Measurements from ENCODE around the gene CLDN4. TPM values are rescaled to one million over a fixed set of nuclear protein-coding genes. Genes with fewer than 3 reads are reported as not detected.

Gene CLDN4
- total and polyA plus RNA-seq, 9 of the 15 experiments (the other 6 are each of a cell fraction or from before 2014, with no cell fraction given), result 0.05 to 0.60 (median 0.06) TPM; not detected in 3

DNA sequence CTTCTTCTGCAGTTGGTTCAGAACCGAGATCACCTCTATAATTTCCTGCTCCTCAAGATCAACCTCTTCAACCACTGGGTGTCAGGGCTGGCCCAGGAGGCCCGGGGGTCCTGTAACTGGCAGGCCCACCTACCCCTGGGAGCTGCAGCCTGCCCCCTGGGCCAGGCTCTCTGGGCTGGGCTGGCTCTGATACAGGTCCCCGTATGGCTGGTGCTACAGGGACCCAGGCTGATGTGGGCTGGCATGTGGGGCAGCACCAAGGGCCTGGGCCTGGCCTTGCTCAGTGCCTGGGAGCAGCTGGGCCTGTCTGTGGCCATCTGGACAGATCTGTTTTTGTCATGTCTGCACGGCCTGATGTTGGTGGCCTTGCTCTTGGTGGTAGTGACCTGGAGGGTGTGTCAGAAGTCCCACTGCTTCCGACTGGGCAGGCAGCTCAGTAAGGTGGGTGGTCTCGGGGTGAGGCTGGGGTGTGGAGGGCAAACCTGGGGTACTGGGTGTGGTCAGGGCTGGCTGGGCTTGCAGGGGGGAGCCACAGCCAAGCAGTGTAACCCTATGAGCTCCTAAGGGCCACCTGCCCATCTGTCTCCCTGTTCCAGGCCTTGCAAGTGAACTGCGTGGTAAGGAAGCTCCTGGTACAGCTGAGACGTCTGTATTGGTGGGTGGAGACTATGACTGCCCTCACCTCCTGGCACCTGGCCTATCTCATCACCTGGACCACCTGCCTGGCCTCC lies 34.4 kb downstream of the CLDN4 start (continued):
- TF ChIP-seq, protein P1, sequence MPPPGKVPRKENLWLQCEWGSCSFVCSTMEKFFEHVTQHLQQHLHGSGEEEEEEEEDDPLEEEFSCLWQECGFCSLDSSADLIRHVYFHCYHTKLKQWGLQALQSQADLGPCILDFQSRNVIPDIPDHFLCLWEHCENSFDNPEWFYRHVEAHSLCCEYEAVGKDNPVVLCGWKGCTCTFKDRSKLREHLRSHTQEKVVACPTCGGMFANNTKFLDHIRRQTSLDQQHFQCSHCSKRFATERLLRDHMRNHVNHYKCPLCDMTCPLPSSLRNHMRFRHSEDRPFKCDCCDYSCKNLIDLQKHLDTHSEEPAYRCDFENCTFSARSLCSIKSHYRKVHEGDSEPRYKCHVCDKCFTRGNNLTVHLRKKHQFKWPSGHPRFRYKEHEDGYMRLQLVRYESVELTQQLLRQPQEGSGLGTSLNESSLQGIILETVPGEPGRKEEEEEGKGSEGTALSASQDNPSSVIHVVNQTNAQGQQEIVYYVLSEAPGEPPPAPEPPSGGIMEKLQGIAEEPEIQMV (tag; conservative IDR thresholded peaks at IDR 0.05; ENCODE audit: low read depth), result no peak
- no peak for TF ChIP-seq YBX1 (IDR thresholded peaks at IDR 0.05)
- no peak for TF ChIP-seq SMARCE1 (IDR thresholded peaks at IDR 0.05)
- TF ChIP-seq, protein P2, sequence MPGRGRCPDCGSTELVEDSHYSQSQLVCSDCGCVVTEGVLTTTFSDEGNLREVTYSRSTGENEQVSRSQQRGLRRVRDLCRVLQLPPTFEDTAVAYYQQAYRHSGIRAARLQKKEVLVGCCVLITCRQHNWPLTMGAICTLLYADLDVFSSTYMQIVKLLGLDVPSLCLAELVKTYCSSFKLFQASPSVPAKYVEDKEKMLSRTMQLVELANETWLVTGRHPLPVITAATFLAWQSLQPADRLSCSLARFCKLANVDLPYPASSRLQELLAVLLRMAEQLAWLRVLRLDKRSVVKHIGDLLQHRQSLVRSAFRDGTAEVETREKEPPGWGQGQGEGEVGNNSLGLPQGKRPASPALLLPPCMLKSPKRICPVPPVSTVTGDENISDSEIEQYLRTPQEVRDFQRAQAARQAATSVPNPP (IDR thresholded peaks at IDR 0.05; ENCODE audit: borderline replicate concordance, insufficient read depth, insufficient read length), result no peak
- TF ChIP-seq ADNP (tag; IDR thresholded peaks at IDR 0.05), result no peak
- TF ChIP-seq, protein P3, sequence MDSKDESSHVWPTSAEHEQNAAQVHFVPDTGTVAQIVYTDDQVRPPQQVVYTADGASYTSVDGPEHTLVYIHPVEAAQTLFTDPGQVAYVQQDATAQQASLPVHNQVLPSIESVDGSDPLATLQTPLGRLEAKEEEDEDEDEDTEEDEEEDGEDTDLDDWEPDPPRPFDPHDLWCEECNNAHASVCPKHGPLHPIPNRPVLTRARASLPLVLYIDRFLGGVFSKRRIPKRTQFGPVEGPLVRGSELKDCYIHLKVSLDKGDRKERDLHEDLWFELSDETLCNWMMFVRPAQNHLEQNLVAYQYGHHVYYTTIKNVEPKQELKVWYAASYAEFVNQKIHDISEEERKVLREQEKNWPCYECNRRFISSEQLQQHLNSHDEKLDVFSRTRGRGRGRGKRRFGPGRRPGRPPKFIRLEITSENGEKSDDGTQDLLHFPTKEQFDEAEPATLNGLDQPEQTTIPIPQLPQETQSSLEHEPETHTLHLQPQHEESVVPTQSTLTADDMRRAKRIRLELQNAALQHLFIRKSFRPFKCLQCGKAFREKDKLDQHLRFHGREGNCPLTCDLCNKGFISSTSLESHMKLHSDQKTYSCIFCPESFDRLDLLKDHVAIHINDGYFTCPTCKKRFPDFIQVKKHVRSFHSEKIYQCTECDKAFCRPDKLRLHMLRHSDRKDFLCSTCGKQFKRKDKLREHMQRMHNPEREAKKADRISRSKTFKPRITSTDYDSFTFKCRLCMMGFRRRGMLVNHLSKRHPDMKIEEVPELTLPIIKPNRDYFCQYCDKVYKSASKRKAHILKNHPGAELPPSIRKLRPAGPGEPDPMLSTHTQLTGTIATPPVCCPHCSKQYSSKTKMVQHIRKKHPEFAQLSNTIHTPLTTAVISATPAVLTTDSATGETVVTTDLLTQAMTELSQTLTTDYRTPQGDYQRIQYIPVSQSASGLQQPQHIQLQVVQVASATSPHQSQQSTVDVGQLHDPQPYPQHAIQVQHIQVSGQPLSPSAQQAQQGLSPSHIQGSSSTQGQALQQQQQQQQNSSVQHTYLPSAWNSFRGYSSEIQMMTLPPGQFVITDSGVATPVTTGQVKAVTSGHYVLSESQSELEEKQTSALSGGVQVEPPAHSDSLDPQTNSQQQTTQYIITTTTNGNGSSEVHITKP (IDR thresholded peaks at IDR 0.05; ENCODE audit: partially characterized antibody), result no peak
- TF ChIP-seq ETS2 (tag; IDR thresholded peaks at IDR 0.05; ENCODE audit: borderline replicate concordance, poor library complexity, severe bottlenecking), result no peak
- no peak for TF ChIP-seq TAF15 (IDR thresholded peaks at IDR 0.05; ENCODE audit: low read depth, low read length)
- TF ChIP-seq, protein P4, sequence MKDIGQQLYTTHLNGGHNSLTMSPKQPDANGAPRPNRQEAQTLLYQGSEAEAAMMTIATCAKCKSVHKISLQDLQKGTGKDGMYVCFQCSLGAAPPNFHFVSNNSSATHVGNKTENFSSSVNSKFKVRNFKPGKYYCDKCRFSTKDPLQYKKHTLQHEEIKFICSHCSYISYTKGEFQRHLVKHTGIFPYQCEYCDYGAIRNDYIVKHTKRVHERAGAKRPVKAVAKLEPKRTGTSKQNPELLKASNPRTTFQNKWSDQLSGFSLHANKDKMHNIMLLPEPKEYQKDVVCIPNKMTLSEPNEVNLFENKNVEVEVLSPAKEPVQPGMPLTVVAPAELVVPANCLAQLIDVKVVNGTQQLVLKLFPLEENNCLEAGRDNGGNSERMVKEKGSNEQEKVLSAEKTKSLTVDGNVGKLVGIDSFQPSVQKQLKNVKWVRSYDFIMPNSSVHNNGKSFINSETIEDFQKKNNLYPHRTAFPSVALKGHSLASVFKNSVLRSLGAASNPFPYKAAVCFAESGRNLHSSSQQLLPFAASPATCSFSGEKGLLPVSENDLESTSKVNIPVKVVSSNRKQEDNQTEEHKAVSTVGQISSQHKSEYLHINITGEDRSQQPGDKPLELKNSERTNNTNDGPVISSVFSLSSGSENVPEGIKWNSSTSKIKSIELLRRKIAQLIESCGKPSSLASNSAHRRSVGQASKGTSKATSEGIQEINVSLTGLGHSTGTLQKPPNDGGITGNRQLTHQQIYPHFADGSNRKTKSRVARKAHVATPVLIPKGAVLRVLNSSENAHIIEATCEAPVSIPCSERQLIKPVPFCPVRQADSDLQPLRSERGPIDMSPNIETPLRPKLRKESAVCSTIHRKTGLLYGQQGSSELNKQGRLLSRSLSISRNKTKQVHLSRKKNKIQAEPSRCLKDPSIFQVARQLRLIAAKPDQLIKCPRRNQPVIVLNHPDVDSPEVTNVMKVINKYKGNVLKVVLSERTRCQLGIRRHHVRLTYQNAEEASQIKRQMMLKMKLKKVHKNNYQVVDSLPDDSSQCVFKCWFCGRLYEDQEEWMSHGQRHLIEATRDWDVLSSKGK (CRISPR knock-in tag; IDR thresholded peaks at IDR 0.05), result no peak
- no peak for TF ChIP-seq THRB (CRISPR knock-in tag; conservative IDR thresholded peaks at IDR 0.05)
- no peak for TF ChIP-seq ZBED1 (IDR thresholded peaks at IDR 0.05)

Data from K562 (cell line).